HG03159 (cell line): ENCODE results near the gene C21orf91.
A peak's percentile ranks its signal among the peaks of the same experiment; 100 is the strongest.
"Not testable (repeated sequence)": the region's sequence is repeated elsewhere in the genome, so short reads cannot be mapped to it uniquely, and the experiment has no call there.

Source experiments
- ATAC-seq: cut with Tn5 transposase; IDR thresholded peaks from one replicate; pipeline ENCODE4 v1.9.1; 2021; ENCODE audit warnings: mild to moderate bottlenecking, moderate library complexity; ENCODE audit not compliant: unreplicated experiment

C21orf91 gene

DNA sequence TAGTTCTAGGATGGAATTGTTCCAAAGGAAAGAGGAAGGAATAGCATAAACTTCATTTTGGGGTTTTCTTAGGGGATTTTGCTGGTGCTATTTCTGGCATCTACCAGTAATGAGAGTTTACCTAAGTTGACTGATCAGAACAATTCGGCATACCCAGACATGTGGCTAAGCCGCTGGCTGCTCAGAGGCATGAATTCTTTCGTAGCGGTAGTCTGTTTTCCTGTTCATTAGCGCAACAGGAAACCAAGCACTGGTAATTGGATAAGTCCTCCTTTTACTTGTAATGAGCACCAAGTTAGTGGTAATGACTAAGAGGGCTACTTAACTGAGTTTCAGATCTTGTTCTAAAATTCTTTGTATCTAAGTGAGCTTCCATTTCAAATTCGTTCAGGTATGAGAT is 38.6 kb downstream of the C21orf91 start:
- peak; percentile 36 for ATAC-seq

DNA sequence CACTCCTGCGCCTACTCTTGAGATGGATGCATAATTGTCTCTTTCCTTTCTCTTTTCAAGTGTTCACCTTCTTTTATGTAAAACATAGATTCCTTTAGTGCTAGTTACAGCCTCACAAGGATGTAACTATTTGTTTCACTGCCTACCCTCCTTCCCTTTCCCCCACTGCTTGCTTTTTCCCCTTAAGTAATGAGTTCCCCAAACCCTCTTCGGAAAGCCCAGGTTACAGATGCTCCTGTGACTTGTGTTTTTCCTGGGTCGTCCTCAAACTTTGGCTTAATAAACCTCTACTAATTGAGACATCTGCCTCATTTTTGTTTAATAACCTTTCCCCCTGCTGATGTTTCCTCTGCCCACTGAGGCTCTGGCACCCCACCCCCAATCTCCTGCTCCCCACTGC is 39.2 kb downstream of the C21orf91 start:
- no peak for ATAC-seq

DNA sequence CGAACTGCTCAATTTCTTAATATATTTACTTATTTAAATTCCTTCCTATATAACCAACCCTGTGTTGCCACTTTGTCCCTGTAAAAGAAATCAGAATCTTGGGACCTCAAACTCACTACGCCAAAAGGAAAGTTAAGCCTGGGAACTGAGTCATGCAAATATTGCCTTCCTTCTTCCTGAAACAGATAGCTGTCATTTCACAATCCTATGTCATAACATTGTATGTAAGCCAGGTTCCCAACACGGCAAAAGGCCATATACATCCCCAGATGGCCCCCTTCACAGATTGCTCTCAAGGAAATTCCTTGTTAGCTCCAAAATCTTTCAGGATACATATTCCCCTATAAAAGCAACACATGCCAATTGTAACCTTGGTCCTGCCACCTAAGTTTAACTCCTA is 39.7 kb downstream of the C21orf91 start:
- no peak for ATAC-seq

DNA sequence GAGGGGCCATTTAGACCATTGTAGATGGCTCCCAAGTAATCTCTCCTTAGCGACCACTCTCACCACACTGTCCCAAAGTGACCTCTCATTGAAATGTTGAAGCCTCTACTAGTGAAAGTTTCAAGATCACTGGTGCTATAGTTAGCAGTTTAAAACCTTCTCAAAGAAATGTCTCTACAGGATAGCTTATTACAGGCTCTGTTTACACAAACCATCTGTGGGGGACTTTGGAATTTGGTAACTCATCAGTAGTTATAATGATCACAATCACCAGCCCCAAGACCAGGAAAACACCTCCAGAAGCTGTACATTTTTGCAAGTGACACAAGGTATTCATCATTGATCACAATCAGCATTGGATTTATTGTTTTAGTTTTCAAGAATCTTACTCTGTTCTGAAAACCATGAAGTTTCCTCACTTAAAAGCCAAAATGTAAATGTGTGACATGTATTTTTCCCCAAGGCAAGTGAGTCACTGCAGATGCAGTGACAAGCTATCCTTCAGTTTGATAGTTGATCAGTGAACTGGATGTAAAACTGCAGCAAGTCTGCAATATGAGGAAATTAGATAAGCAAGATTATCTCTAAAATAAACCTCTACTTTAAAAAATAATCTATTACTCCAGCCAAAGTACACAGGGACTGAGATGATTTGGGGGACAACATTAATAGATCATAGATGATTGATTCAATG is 41.9 kb downstream of the C21orf91 start:
- ATAC-seq: no peak

DNA sequence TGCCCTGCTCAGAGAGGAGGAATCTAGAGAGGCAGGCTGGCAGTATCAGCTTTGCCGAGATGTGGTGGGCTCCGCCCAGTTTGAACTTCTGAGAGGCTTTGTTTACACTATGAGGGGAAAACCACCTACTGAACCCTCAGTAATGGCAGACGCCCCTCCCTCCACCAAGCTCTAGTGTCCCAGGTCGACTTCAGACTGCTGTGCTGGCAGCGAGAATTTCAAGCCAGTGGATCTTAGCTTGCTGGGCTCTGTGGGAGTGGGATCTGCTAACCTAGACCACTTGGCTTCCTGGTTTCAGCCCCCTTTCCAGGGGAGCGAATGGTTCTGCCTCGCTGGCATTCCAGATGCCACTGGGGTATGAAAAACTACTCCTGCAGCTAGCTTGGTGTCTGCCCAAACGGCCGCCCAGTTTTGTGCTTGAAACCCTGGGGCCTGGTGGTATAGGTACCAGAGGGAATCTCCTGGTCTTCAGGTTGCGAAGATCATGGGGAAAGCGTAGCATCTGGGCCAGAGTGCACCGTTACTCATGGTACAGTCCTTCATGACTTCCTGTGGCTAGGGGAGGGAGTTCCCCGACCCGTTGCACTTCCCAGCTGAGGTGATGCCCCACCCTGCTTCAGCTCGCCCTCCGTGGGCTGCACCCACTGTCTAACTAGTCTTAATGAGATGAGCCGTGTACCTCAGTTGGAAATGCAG is 43.6 kb downstream of the C21orf91 start:
- ATAC-seq: peak; percentile 47

DNA sequence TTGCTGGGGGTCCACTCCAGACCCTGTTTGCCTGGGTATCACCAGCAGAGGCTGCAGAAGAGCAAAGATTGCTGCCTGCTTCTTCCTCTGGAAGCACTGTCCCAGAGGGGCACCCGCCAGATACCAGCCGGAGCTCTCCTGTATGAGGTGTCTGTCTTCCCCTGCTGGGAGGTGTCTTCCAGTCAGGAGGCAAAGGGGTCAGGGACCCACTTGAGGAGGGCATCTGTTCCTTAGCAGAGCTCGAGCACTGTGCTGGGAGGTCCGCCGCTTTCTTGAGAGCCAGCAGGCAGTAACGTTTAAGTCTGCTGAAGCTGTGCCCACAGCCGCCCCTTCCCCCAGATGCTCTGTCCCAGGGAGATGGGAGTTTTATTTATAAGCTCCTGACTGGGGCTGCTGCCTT is 44.1 kb downstream of the C21orf91 start:
- ATAC-seq: not testable (repeated sequence)

DNA sequence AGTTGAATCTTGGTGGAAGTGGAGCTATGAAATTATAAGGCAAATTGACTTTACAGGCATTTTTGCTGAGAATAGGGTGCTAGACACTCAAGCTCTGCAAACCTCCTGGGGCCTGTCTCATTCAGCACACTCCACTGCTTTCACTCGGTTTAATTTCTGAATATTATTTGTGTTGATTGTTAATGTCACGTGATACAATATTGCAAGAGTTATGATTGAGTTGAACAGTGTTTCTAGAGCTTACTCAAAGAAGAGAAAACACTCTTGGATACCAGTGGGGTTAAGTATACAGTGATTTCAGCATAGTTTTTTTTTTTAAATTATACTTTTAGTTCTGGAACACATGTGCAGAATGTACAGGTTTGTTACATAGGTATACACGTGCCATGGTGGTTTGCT is 49.7 kb downstream of the C21orf91 start:
- no peak for ATAC-seq

DNA sequence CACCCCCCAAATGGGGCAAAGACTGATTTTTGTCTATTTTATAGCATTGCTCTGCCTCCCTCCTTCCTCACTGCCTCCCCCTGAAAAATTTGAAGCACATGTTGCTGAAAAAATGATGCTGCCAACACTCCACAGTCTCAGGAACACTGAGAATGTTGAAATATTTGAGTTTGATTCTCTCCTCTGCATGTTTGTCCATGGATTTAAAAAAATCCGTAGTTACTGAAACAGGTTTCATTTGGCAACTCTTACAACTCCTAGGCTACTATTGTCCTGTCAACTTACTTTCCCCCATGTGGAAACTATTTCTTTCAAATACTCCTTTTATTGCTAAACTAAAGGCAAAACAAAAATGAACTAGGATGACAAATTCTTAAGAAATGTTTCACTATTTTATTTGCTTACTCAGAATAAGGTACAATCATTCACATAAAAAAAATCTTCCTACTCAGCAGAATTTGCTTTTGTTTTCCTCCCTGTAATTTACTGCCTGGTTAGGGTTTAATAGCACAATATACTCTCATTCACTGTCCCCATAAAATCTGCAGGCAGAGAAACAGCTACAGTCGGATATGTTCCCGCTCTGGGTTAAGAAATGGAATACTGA is 50.2 kb downstream of the C21orf91 start:
- no peak for ATAC-seq

DNA sequence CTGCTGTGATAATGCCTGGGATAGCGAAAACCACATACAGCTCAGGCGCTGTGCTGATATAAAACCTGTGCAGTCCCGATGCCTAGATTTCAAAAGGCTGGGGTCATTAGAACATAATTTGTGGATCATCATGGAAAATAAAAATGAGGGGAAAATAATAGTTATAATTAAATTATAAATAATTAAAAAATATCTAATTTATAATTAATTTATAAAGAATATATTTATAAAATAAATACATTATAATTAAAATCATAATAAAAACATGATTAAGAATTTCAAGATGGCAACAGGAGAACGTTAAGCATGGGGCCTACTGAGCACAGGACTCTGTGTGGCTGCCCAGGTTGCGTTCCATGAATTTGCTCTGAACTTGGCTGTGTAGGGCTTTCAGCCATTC is 53.9 kb downstream of the C21orf91 start:
- ATAC-seq: no peak

DNA sequence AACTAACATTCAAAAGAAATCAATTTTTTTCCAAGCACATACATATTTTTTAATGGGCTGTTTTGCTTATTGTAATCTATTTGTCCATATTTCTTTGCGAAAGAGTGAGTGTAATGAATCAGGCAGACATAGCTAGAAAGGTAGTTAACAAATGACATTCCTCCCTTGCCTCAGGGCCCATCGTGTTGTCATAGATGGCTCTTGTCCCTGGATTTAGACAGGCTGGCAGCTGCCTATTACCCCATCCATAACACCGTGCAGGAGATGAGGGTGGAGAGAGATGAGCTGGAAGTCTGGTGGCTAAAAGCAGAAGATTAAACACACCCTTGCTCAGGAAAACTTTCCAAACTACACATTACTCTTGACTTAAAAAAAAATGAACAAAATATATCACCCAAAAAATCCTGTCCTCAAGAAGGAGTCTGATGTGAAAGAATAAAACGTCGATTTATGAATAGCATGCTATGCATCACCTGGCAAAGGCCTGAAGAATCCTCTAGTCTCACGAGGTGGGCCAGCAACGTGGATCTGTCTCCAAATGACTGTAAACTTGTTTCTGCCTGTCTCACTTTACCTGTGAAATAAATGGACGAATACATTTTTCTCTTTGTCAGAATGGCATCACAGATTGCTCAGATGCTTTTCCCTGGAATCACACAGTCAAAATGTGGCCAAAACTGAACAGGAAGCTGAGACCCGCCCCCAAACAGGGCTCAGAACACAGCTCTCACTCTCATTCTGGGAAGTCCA is 55.7 kb downstream of the C21orf91 start:
- ATAC-seq: no peak

DNA sequence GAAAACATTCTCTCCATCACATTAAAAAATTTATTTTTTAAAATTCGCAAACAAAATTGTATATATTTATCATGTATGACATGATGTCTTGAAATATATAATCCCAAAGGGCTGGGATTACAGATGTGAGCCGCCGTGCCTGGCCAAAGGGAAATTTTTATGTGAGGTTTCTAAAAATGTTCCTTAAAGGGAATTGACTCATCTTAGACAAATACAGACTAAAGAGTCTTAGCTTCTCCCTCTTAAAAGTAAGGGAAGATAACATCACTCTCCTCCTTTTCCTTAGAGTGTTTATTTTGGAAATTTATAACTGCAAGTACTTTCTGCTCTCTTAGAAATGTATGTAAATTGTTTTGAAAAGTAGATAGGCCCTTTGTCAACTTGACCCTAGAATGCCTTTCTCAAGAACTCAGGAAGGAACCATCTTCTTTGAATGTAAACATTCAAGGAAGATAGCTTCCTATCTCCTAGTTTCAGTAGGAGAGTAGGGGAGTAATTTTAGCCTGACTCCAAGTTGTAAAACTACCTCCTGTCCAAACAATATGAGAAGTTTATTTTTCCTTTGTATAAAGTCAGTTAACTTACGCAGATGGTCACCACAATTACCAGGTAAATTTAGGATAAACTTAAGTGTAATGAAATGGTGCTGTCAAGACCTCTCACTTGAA is 59.5 kb downstream of the C21orf91 start:
- no peak for ATAC-seq

DNA sequence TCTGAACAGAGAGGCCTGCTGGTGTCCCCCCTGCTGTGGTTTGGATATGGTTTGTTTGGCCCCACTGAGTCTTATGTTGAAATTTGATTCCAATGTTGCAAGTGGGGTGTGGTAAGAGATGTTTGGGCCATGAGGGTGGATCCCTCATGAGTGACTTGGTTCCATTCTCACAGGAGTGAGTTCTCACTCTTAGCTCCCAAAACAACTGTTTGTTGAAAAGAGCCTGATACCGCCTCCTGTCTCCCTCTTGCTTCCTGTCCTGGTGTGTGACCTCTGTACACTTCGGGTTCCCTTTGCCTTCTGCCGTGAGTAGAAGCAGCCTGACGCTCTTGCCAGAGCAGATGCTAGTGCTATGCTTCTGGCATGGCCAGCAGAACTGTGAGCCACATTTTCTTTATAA is 60.5 kb downstream of the C21orf91 start:
- no peak for ATAC-seq

DNA sequence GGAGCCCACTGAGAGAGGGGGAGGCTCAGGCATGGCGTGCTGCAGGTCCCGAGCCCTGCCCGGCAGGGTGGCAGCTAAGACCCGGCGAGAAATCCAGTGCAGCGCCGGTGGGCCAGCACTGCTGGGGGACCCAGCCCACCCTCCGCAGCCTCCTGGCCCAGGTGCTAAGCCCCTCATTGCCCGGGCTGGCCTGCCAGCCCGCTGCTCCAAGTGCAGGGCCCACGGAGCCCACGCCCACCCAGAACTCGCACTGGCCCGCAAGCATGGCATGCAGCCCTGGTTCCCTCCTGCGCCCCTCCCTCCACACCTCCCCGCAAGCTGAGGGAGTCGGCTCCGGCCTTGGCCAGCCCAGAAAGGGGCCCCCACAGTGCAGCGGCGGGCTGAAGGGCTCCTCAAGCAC is 61.5 kb downstream of the C21orf91 start:
- ATAC-seq: no peak

DNA sequence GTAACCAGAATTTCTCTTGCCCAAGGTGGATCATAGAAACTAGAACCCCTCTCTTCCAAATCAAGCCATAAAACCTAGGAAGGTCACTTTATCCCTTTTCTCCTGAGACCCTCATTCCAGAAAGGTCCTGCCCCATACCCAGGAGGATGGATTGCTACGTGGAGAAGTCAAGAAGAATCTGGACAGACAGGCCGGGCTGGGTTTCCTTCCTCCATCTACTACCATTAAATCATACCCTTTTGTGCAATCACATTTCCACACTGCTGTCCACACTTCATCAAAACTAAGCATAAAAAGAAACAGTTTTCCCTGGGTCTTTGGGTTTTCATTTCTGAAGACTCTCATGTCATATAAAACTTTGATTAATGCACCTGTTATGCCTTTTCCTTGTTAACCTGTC is 65.4 kb downstream of the C21orf91 start:
- no peak for ATAC-seq

DNA sequence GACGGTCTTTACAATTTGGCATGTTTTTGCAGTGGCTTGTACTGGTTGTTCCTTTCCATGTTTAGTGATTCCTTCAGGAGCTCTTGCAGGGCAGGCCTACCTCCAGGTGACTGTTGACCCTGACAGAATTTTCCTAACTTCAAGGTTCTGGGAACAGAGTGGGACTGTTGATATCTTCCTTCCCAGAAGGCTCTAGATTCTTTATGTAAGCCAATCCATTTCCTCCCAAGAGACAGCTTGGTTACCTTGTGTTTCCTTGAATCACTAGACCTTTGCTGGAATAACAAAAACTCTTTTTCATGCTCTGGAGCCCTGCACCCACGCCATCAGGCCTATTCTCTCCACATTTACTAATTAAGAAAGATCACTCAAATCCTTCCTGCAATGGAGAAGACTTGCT is 67.0 kb downstream of the C21orf91 start:
- no peak for ATAC-seq

DNA sequence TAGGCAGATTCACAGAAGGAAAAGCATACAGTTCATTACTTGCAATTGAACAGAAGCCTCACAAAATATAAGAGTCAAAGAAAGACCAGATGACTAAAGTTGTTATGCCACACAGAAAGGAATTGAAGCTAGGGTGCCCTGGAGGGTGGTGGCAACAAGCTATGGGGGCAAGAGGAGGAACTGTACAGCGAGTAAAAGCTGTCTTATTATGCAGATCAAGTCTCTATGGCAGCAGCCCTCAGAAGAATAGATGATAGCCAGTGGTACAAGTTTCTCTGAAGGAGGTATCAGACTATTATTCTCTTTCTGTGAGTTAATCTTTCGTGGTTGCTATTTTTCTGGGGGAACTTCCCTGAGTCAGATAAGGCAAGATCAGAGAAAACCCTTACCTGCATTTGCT is 72.2 kb downstream of the C21orf91 start:
- ATAC-seq: no peak

DNA sequence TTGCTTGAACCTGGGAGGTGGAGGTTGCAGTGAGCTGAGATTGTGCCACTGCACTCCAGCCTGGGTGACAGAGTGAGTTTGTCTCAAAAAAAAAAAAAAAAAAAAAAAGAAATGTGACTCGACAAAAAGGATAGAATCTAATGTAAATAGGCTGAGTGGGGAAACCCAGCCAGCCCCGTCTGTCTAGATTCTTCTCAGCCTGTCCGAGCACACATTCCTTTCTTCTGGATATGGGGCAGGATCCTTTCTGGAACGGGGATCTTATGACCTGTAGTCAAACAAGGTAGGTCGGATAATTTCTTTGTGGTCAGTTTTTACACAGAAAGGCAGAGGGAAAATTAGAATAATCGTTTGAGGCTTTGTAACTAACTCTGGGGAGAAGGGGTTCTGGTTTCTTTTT is 74.1 kb downstream of the C21orf91 start:
- ATAC-seq: no peak

DNA sequence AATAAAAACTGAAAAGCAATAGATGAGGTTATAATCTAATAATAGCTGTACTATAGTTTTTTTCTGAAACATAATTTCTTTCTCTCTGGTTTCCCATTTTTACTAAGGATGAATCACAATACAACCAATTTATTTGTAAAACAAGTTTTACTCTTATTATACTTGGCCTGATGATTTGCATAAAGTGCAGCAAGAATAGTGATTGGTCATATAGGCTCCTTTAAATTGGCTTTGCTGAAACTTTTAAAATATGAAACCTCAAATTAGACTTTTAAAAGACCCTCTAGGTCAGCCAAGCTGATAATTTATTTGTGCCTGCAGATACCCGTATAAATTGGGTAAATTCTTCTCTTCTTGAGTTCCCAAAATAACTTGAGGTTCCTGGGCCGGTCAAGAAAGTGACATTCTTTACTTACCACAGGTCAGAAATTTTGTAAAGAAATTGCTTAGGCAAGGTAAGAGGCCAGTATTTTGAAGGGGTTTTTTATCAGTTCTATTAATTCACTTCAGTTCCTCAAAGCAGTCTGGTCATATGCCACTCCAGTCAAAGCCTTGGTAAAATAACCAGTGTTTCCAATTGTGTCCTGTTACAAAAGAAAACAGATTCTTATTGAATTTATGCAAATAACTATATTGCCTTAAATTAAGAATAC is 76.1 kb downstream of the C21orf91 start:
- no peak for ATAC-seq

DNA sequence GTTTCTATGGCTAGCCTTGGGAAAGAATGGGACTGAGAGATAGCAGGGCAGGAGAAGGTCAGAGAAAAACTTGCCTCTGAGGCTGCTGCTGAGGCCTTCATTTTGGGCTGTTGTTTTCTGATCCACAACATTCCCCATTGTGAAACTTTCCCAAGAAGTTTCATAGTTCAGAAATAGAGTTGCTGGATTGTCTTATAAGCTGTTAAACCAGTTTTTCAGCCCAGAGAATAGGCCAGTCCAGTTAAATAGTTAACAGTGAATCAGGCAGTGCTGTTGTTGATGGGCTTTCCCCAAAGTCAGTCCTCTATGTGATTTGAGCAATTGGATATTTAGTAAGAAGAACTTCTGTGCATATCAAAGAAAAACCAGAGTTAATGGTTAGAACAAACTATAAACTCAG is 77.0 kb downstream of the C21orf91 start:
- no peak for ATAC-seq
